Measurements from ENCODE around the gene ZNRD2. TPM values are rescaled to one million over a fixed set of nuclear protein-coding genes. Genes with fewer than 3 reads are reported as not detected.

Gene ZNRD2
- total RNA-seq, 1 experiment from 2014 or later, result 66.8 TPM

GRCh38 chr11:65530157-65530496 is 40.1 kb upstream of the ZNRD2 start:
- Histone ChIP-seq H3K36me3 (ENCODE audit: control insufficient read depth in 1 of 2, insufficient read depth in 2 of 2, low read length in 2 of 2) (peaks cover 11 to 42% of the 10 kb centered on the region in 2 experiments; a peak in 3 of 4 replicates), H3K9ac (ENCODE audit: low read length) (no peak overlapping the region), H2AFZ (ENCODE audit: low read depth, low read length, poor library complexity, severe bottlenecking) (no peak overlapping the region), H3K4me2 (ENCODE audit: low read length) (no peak overlapping the region), H3K4me1 (ENCODE audit: control insufficient read depth in 1 of 2, insufficient read depth in 2 of 2, low read length in 2 of 2) (peaks cover 0 to 11% of the 10 kb centered on the region in 2 experiments; a peak in 2 of 4 replicates), H3K4me3 (replicated peaks in 1 of 2; ENCODE audit: low read depth in 1 of 2, low read length in 2 of 2) (no peak overlapping the region), H3K9me3 (ENCODE audit: control insufficient read depth in 1 of 2, insufficient read depth in 1 of 2, low read depth in 1 of 2, low read length in 2 of 2) (no peaks in the 10 kb centered on the region), H3K27ac (ENCODE audit: low read depth, low read length) (no peak overlapping the region), H4K20me1 (ENCODE audit: insufficient read depth) (no peaks in the 10 kb centered on the region), H3K27me3 (ENCODE audit: insufficient read depth, low read length) (no peaks in the 10 kb centered on the region), H3K9me2 (ENCODE audit: insufficient read depth) (no peaks in the 10 kb centered on the region), H3K79me2 (ENCODE audit: insufficient read depth, low read length) (peaks cover 20% of the 10 kb centered on the region)
- no TSS peak for BruUV-seq (replicated peaks)
- TF ChIP-seq SRF (IDR thresholded peaks at IDR 0.05; ENCODE audit: low read depth) (no peak), CTCF (IDR thresholded peaks at IDR 0.05 in 2 of 3, conservative IDR thresholded peaks at IDR 0.05 in 1 of 3; ENCODE audit: borderline replicate concordance in 1 of 3, insufficient read depth in 1 of 3, low read depth in 2 of 3, low read length in 2 of 3) (peak in 2 of 3 experiments; percentile 57 to 65; a peak in 4 of 6 replicates)
- CTCF ChIA-PET, result interaction anchor here (0.7 kb wide), 1 partner anchor 1408 kb away, joined by 3 read pairs; no protein-coding TSS in a partner anchor
- RAD21 ChIA-PET (ENCODE audit: low non-redundant PET in 1 of 2, low total read pairs in 2 of 2, uncharacterized antibody in 2 of 2, unreplicated experiment in 2 of 2), result no interaction called here
- ATAC-seq (peak; percentile 76), DNase-seq (ENCODE audit: low read depth, low spot score) (no peak)
- POLR2A ChIA-PET, result interaction anchor here (2.3 kb wide), 1 partner anchor 11 kb away, joined by 8 read pairs; no protein-coding TSS in a partner anchor
- intact Hi-C loops (cut with micrococcal nuclease), result no loop called here

- peaks cover 6% of the 10 kb centered on the region; the same call in 1 of the 2 replicates for H3K79me2 ChIP-seq (ENCODE audit: insufficient read depth, low read length)
- H3K27ac ChIP-seq (ENCODE audit: low read depth, low read length), result no peak overlapping the region
- no peak overlapping the region for H3K4me2 ChIP-seq (ENCODE audit: low read length)
- no peaks in the 10 kb centered on the region for H3K9me3 ChIP-seq (ENCODE audit: control insufficient read depth in 1 of 2, insufficient read depth in 1 of 2, low read depth in 1 of 2, low read length in 2 of 2)
- no peak overlapping the region for H3K4me3 ChIP-seq (replicated peaks in 1 of 2; ENCODE audit: low read depth in 1 of 2, low read length in 2 of 2)
- intact Hi-C loops (cut with micrococcal nuclease), result no loop called here
- BruUV-seq (replicated peaks), result no TSS peak
- no peak overlapping the region for H2AFZ ChIP-seq (ENCODE audit: low read depth, low read length, poor library complexity, severe bottlenecking)
- DNase-seq (ENCODE audit: low read depth, low spot score) (no peak), ATAC-seq (no peak)
- no peak overlapping the region for H3K9ac ChIP-seq (ENCODE audit: low read length)
- no peaks in the 10 kb centered on the region for H3K9me2 ChIP-seq (ENCODE audit: insufficient read depth)
- ChIA-PET CTCF (no interaction called here), POLR2A (no interaction called here), RAD21 (ENCODE audit: low non-redundant PET in 1 of 2, low total read pairs in 2 of 2, uncharacterized antibody in 2 of 2, unreplicated experiment in 2 of 2) (no interaction called here)
- no peaks in the 10 kb centered on the region for H4K20me1 ChIP-seq (ENCODE audit: insufficient read depth)
- H3K4me1 ChIP-seq (ENCODE audit: control insufficient read depth in 1 of 2, insufficient read depth in 2 of 2, low read length in 2 of 2), result no peaks in the 10 kb centered on the region; a peak in 1 of 4 replicates
- H3K36me3 ChIP-seq (ENCODE audit: control insufficient read depth in 1 of 2, insufficient read depth in 2 of 2, low read length in 2 of 2), result peaks cover 8 to 26% of the 10 kb centered on the region in 2 experiments; a peak in 3 of 4 replicates
- H3K27me3 ChIP-seq (ENCODE audit: insufficient read depth, low read length), result no peaks in the 10 kb centered on the region
- TF ChIP-seq EZH2 (IDR thresholded peaks at IDR 0.05), result no peak
- TF ChIP-seq EGR1 (IDR thresholded peaks at IDR 0.05; ENCODE audit: low read depth), result no peak
- TF ChIP-seq JUND (IDR thresholded peaks at IDR 0.05), result no peak
Measured at GRCh38 chr11:65532388-65533064, 37.8 kb upstream of the ZNRD2 start.
